A673 (cell line): ENCODE data around the gene PPP2R5C.

Source experiments
- EZH2 ChIP-seq: fragments of 200-600 bp; sonication (generic); IDR thresholded peaks from 2 replicates; pipeline ENCODE4 v1.6.1; 2017; ENCODE audit warnings: borderline replicate concordance, low read depth, mild to moderate bottlenecking, mixed read lengths, antibody characterized with exemption, low read length; ENCODE audit not compliant: poor library complexity, severe bottlenecking
- TF ChIP-seq, protein P1 (sequence below): fragments of 300-800, 200-600 bp; sonication (generic); conservative IDR thresholded peaks from 2 replicates; pipeline ENCODE4 v1.5.1; 2017; ENCODE audit warnings: low read depth, mild to moderate bottlenecking, antibody characterized with exemption, low read length, moderate library complexity, mixed read lengths

DNA sequence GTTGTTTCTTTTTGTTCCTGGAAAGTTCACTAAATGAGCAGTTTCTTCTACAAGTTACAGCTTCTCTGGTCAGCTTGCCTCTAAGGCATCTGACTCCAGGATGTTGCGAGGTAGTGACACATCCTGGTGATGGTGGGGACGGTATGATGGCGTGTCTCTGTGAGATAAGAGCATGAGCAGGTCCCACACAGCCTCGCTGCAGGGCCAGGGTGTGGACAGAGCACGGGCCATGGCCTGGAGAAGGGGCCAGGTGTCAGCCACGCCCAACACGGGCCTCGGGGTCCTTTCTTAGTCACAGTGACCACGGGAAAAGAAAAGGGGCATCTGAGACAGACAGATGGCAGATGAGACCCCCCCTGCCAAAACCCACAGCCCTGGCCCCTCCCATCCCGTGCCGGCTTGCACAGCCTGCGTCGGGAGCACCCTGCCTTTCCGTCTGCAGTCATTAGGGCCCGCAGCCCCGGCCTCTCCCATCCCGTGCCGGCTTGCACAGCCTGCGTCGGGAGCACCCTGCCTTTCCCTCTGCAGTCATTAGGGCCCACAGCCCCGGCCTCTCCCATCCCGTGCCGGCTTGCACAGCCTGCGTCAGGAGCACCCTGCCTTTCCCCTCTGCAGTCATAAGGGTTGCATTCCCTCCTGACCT lies 123.5 kb downstream of the PPP2R5C start:
- TF ChIP-seq, protein P1, sequence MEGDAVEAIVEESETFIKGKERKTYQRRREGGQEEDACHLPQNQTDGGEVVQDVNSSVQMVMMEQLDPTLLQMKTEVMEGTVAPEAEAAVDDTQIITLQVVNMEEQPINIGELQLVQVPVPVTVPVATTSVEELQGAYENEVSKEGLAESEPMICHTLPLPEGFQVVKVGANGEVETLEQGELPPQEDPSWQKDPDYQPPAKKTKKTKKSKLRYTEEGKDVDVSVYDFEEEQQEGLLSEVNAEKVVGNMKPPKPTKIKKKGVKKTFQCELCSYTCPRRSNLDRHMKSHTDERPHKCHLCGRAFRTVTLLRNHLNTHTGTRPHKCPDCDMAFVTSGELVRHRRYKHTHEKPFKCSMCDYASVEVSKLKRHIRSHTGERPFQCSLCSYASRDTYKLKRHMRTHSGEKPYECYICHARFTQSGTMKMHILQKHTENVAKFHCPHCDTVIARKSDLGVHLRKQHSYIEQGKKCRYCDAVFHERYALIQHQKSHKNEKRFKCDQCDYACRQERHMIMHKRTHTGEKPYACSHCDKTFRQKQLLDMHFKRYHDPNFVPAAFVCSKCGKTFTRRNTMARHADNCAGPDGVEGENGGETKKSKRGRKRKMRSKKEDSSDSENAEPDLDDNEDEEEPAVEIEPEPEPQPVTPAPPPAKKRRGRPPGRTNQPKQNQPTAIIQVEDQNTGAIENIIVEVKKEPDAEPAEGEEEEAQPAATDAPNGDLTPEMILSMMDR: no peak
- TF ChIP-seq EZH2: no peak
